Right lobe of liver (tissue), 6 donors: Measurements from ENCODE around the gene PNPLA7. TPM values are rescaled to one million over a fixed set of nuclear protein-coding genes. Genes with fewer than 3 reads are reported as not detected.

Experiments
- ATAC-seq, 4 donors: fragments of 200-7000 bp; cut with Tn5 transposase; one replicate each; pipeline ENCODE4 v1.9.1; 2020; ENCODE audit warnings: mild to moderate bottlenecking in 4 of 4, moderate library complexity in 4 of 4
- DNase-seq, 3 donors: peaks; one replicate each; pipeline ENCODE4 v3.0.0-alpha.2; 2020
- H3K27ac ChIP-seq, 3 donors: fragments of 200-600 bp; one replicate each; pipeline ENCODE4 v1.8.0; 2022
- H3K27me3 ChIP-seq, 2 donors: fragments of 200-600 bp; one replicate each; pipeline ENCODE4 v1.8.0; 2022
- H3K36me3 ChIP-seq, 4 donors: fragments of 200-600 bp; sonication (generic) in 1 of 4; one replicate each; pipeline versions ENCODE4 v1.5.1 to v1.8.0; 2017 to 2022; ENCODE audit warnings: control low read depth in 1 of 4
- H3K4me1 ChIP-seq, 4 donors: fragments of 200-600 bp; sonication (generic) in 1 of 4; one replicate each; pipeline versions ENCODE4 v1.5.1 to v1.8.0; 2017 to 2022; ENCODE audit warnings: control low read depth in 1 of 4
- H3K4me3 ChIP-seq, 3 donors: fragments of 200-600 bp; one replicate each; pipeline ENCODE4 v1.8.0; 2022
- H3K9me3 ChIP-seq, 4 donors: fragments of 200-600 bp; sonication (generic) in 1 of 4; one replicate each; pipeline versions ENCODE4 v1.5.1 to v1.8.0; 2017 to 2022; ENCODE audit warnings: control low read depth in 1 of 4
- CTCF ChIP-seq, 4 donors: fragments of 200-600 bp in 3 of 4; fragments of 450-650 bp in 1 of 4; IDR thresholded peaks; one replicate each; pipeline versions ENCODE4 v1.5.1 to v1.8.0; 2016 to 2022; ENCODE audit warnings: antibody characterized with exemption in 4 of 4, mild to moderate bottlenecking in 2 of 4
- POLR2A ChIP-seq: fragments of 450-650 bp; IDR thresholded peaks from one replicate; pipeline ENCODE4 v1.6.1; 2017; ENCODE audit warnings: antibody characterized with exemption, mild to moderate bottlenecking
- WGBS: methylation state at CpG from one replicate; pipeline ENCODE4 v1.1.6; 2018; ENCODE audit warnings: low coverage, low lambda C conversion rate; ENCODE audit not compliant: insufficient coverage; ENCODE audit errors: missing lambda C conversion rate; 5-methylcytosine and 5-hydroxymethylcytosine counted together
- intact Hi-C, 2 donors: fragments of 100-400 bp; cut with DNase I; formaldehyde crosslinking; loops; one replicate each; pipeline versions ENCODE4 v1.11.2 to v1.14.1; 2022
- total RNA-seq, 6 experiments: library from RNA; depleted of rRNA in 2 of 6; stranded (reverse); fragments of >200 nt in 2 of 6; fragmentation: NEBNext Ultra II Directional in 3 of 6; extraction: Animal tissue kit (Norgen Biotek cat#: 25700) in 3 of 6; gene quantifications; one replicate each; pipeline versions ENCODE4 v1.1.0 to v1.2.4, GENCODE V29; 2016 to 2023
- donor health status: DM: no; HTN: yes; CAD: no.
- donor health status: DM: no; HTN: no; CAD: no.
- donor health status: DM: no; HTN: no; CAD: no.
- donor health status: DM: no; HTN: yes; CAD: no.
- donor health status: DM: no; HTN: yes; CAD: no.

Gene PNPLA7
- total RNA-seq, 6 experiments from 2014 or later = 3.9 to 15.6 (median 7.4) TPM

- 42% methylated on average over 6 of the region's 20 CpGs for WGBS
- peak; percentile 14 to 37 (median 28) for TF ChIP-seq CTCF (IDR thresholded peaks at IDR 0.05)
- TF ChIP-seq POLR2A = no peak
- intact Hi-C loops = no loop called here
- Histone ChIP-seq H3K27ac (no peak overlapping the region), H3K36me3 (peaks cover 0 to 14% (median under 1%) of the 10 kb centered on the region in 4 donors), H3K4me3 (no peak overlapping the region), H3K27me3 (no peaks in the 10 kb centered on the region), H3K9me3 (no peaks in the 10 kb centered on the region), H3K4me1 (peaks cover 0 to 15% (median 2%) of the 10 kb centered on the region in 4 donors)
- DNase-seq = no peak
- ATAC-seq = no peak
These were observed 32.2 kb upstream of the PNPLA7 start for GRCh38 chr9:137582286-137582860.

GRCh38 chr9:137581361-137582285, 31.4 kb upstream of the PNPLA7 start:
- intact Hi-C loops = no loop called here
- WGBS = 87% methylated on average over 10 of the region's 22 CpGs
- Histone ChIP-seq H3K4me3 (no peak overlapping the region), H3K27ac (no peak overlapping the region), H3K9me3 (no peaks in the 10 kb centered on the region), H3K4me1 (peaks cover 0 to 21% (median 5%) of the 10 kb centered on the region in 4 donors), H3K36me3 (peaks cover 0 to 7% (median under 1%) of the 10 kb centered on the region in 4 donors), H3K27me3 (no peaks in the 10 kb centered on the region)
- TF ChIP-seq CTCF (IDR thresholded peaks at IDR 0.05) = no peak
- TF ChIP-seq POLR2A = no peak
- DNase-seq (no peak), ATAC-seq (no peak)

- DNase-seq (no peak), ATAC-seq (no peak)
- intact Hi-C loops = no loop called here
- no peak for TF ChIP-seq CTCF (IDR thresholded peaks at IDR 0.05)
- TF ChIP-seq POLR2A = no peak
- Histone ChIP-seq H3K4me1 (peaks cover 0 to 28% (median 5%) of the 10 kb centered on the region in 4 donors), H3K27me3 (no peaks in the 10 kb centered on the region), H3K27ac (no peak overlapping the region), H3K36me3 (peaks cover 0 to 5% (median 1%) of the 10 kb centered on the region in 4 donors), H3K9me3 (no peaks in the 10 kb centered on the region), H3K4me3 (no peak overlapping the region)
- 100% methylated on average over 1 of the region's 4 CpGs for WGBS
These were observed 30.7 kb upstream of the PNPLA7 start for GRCh38 chr9:137580954-137581322.

GRCh38 chr9:137580209-137580953, 30.2 kb upstream of the PNPLA7 start:
- DNase-seq = no peak
- no peaks in the 10 kb centered on the region for H3K9me3 ChIP-seq
- H3K36me3 ChIP-seq = peaks cover 0 to 11% (median 3%) of the 10 kb centered on the region in 4 donors
- H3K27ac ChIP-seq = no peak overlapping the region
- TF ChIP-seq POLR2A = no peak
- no peak for TF ChIP-seq CTCF (IDR thresholded peaks at IDR 0.05)
- H3K27me3 ChIP-seq = no peaks in the 10 kb centered on the region
- peaks cover 0 to 29% (median 5%) of the 10 kb centered on the region in 4 donors for H3K4me1 ChIP-seq
- no peak overlapping the region for H3K4me3 ChIP-seq
- intact Hi-C loops = no loop called here
- no peak for ATAC-seq
- no CpG with 5 or more reads among the region's 23 CpGs for WGBS
